Body of pancreas (tissue), 4 donors: ENCODE data around the gene SLC4A9.

Experiments used
- POLR2A ChIP-seq, 3 donors: fragments of 450-650 bp; IDR thresholded peaks; one replicate each; pipeline ENCODE4 v1.6.1; 2016; ENCODE audit warnings: antibody characterized with exemption in 3 of 3, mild to moderate bottlenecking in 2 of 3
- TF ChIP-seq, protein P1 (sequence below), 7 experiments: fragments of 450-650 bp in 4 of 7; fragments of 200-600 bp in 3 of 7; sonication (generic) in 3 of 7; IDR thresholded peaks; one replicate each; pipeline ENCODE4 v1.5.1; 2016 to 2019; ENCODE audit warnings: antibody characterized with exemption in 7 of 7

DNA sequence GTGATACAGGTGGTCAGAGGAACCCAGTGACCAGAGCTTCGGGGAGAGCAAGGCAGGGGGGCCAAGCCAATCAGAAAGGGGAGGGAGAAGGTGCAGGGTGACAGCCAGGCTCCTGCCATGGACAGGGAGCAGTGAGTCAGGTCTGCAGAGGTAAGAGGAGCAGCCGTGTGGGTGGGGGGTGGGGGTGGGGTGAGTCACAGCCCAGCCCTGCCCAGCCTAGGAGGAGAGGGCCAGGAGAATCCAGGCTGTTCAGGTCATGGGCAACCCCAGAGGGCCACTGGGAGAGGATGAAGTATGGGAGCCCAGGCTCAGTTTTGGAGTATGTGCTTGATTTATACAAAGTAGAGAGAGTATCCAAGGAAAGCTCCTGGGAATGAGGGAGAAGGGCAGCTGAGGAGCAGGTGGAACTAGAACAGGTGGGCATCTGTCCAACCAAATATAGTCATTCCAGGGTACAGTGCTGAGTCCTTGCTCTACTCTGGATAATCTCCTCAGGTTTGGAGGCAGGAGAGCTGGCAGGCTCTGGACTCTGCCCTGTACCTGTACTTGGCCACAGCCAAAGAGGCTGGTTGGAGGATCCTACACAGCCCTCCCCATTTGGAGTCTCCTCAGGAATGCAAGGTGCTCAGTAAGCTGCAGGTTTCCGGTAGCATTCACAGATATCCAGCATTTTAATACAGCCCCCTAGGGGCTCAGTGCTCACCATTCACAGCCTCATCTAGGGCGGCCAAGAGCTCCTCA is 15.1 kb upstream of the SLC4A9 start:
- TF ChIP-seq, protein P1, sequence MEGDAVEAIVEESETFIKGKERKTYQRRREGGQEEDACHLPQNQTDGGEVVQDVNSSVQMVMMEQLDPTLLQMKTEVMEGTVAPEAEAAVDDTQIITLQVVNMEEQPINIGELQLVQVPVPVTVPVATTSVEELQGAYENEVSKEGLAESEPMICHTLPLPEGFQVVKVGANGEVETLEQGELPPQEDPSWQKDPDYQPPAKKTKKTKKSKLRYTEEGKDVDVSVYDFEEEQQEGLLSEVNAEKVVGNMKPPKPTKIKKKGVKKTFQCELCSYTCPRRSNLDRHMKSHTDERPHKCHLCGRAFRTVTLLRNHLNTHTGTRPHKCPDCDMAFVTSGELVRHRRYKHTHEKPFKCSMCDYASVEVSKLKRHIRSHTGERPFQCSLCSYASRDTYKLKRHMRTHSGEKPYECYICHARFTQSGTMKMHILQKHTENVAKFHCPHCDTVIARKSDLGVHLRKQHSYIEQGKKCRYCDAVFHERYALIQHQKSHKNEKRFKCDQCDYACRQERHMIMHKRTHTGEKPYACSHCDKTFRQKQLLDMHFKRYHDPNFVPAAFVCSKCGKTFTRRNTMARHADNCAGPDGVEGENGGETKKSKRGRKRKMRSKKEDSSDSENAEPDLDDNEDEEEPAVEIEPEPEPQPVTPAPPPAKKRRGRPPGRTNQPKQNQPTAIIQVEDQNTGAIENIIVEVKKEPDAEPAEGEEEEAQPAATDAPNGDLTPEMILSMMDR (IDR thresholded peaks at IDR 0.05): no peak
- no peak for TF ChIP-seq POLR2A (IDR thresholded peaks at IDR 0.05)
